HepG2 (cell line): ENCODE data around the gene LCK. TPM values are rescaled to one million over a fixed set of nuclear protein-coding genes. Genes with fewer than 3 reads are reported as not detected.

ENCODE experiments used
- FOXA3 ChIP-seq: IDR thresholded peaks from 2 replicates; pipeline ENCODE4 v1.6.1; 2016; ENCODE audit warnings: missing genetic modification reagents, missing compliant biosample characterization
- KLF11 ChIP-seq: IDR thresholded peaks from 2 replicates; pipeline ENCODE4 v1.6.1; 2016; ENCODE audit warnings: missing compliant biosample characterization
- MED13 ChIP-seq: sonication (generic); formaldehyde crosslinking; IDR thresholded peaks from 2 replicates; pipeline ENCODE4 v1.5.0; 2020; ENCODE audit warnings: missing genetic modification reagents
- MTF2 ChIP-seq: sonication (generic); formaldehyde crosslinking; IDR thresholded peaks from 2 replicates; pipeline ENCODE4 v1.5.0; 2020; ENCODE audit warnings: missing genetic modification reagents, borderline replicate concordance
- PHF5A ChIP-seq: IDR thresholded peaks from one replicate; pipeline ENCODE4 v1.6.1; 2018; ENCODE audit warnings: low read depth, missing genetic modification reagents; ENCODE audit not compliant: unreplicated experiment
- SMYD3 ChIP-seq: sonication (generic); formaldehyde crosslinking; IDR thresholded peaks from 2 replicates; pipeline ENCODE4 v1.8.1; 2023; ENCODE audit warnings: mild to moderate bottlenecking, missing genetic modification reagents
- THYN1 ChIP-seq: sonication (generic); formaldehyde crosslinking; IDR thresholded peaks from 2 replicates; pipeline ENCODE4 v1.8.1; 2023; ENCODE audit warnings: low read depth, mild to moderate bottlenecking, moderate library complexity, missing genetic modification reagents, borderline replicate concordance
- ZFP36 ChIP-seq: fragments of 150-350 bp; IDR thresholded peaks from 2 replicates; pipeline ENCODE4 v1.6.1; 2018; ENCODE audit warnings: borderline replicate concordance, low read length, low read depth; ENCODE audit not compliant: partially characterized antibody
- ZNF382 ChIP-seq: sonication (generic); formaldehyde crosslinking; IDR thresholded peaks from 2 replicates; pipeline ENCODE4 v1.5.0; 2020; ENCODE audit warnings: missing genetic modification reagents, mild to moderate bottlenecking, borderline replicate concordance
- ZNF460 ChIP-seq: sonication (generic); formaldehyde crosslinking; IDR thresholded peaks from 2 replicates; pipeline ENCODE4 v1.5.1; 2020; ENCODE audit warnings: missing genetic modification reagents, mild to moderate bottlenecking, borderline replicate concordance
- ZNF550 ChIP-seq: sonication (generic); formaldehyde crosslinking; IDR thresholded peaks from 2 replicates; pipeline ENCODE4 v1.4.0; 2020; ENCODE audit warnings: mild to moderate bottlenecking, missing genetic modification reagents, borderline replicate concordance
- ZNF558 ChIP-seq: sonication (generic); formaldehyde crosslinking; IDR thresholded peaks from 2 replicates; pipeline ENCODE4 v1.9.0; 2022; ENCODE audit warnings: mild to moderate bottlenecking, missing genetic modification reagents, borderline replicate concordance
- ZNF629 ChIP-seq: sonication (generic); formaldehyde crosslinking; conservative IDR thresholded peaks from 2 replicates; pipeline ENCODE4 v1.5.0; 2020; ENCODE audit warnings: missing genetic modification reagents
- ZNF703 ChIP-seq: sonication (generic); formaldehyde crosslinking; IDR thresholded peaks from 2 replicates; pipeline ENCODE4 v1.5.1; 2020; ENCODE audit warnings: missing genetic modification reagents, mild to moderate bottlenecking, moderate library complexity, borderline replicate concordance
- ZSCAN22 ChIP-seq: sonication (generic); formaldehyde crosslinking; IDR thresholded peaks from 2 replicates; pipeline ENCODE4 v1.4.0; 2020; ENCODE audit warnings: mild to moderate bottlenecking, missing genetic modification reagents
- ZSCAN25 ChIP-seq: sonication (generic); formaldehyde crosslinking; IDR thresholded peaks from 2 replicates; pipeline ENCODE4 v1.8.0; 2022; ENCODE audit warnings: mild to moderate bottlenecking, missing genetic modification reagents
- ZZZ3 ChIP-seq: sonication (generic); formaldehyde crosslinking; IDR thresholded peaks from 2 replicates; pipeline ENCODE4 v1.4.0; 2020; ENCODE audit warnings: missing genetic modification reagents, mild to moderate bottlenecking, borderline replicate concordance
- polyA plus RNA-seq, 8 experiments: library from polyadenylated mRNA; depleted of rRNA in 3 of 8; stranded (reverse) in 7 of 8; unstranded in 1 of 8; fragments of >200 nt; fragmentation: Illumina TruSeq in 4 of 8; extraction: Trizol in 4 of 8; gene quantifications; 2 replicates each; pipeline versions ENCODE4 v1.2.1 to v1.2.3, GENCODE V29; 2011 to 2016; ENCODE audit warnings: low read depth in 4 of 8, missing spikeins in 1 of 8, mixed read lengths in 1 of 8; ENCODE audit not compliant: insufficient read depth in 1 of 8
- total RNA-seq, 5 experiments: library from RNA; depleted of rRNA; stranded (reverse); fragments of >200 nt; fragmentation: Illumina TruSeq; extraction: Trizol; gene quantifications; 2 replicates each; pipeline ENCODE4 v1.2.3, GENCODE V29; 2016; ENCODE audit warnings: low read depth in 1 of 5
- TF ChIP-seq, protein P1 (sequence below): sonication (generic); formaldehyde crosslinking; IDR thresholded peaks from 2 replicates; pipeline ENCODE4 v1.4.0; 2020; ENCODE audit warnings: missing genetic modification reagents
- TF ChIP-seq, protein P2 (sequence below): sonication (generic); formaldehyde crosslinking; conservative IDR thresholded peaks from 2 replicates; pipeline ENCODE4 v1.4.0; 2020; ENCODE audit warnings: missing genetic modification reagents
- TF ChIP-seq, protein P3 (sequence below): sonication (generic); formaldehyde crosslinking; IDR thresholded peaks from 2 replicates; pipeline ENCODE4 v1.9.0; 2021; ENCODE audit warnings: missing genetic modification reagents, borderline replicate concordance
- TF ChIP-seq, protein P4 (sequence below): sonication (generic); formaldehyde crosslinking; IDR thresholded peaks from 2 replicates; pipeline ENCODE4 v1.4.0; 2020; ENCODE audit warnings: missing genetic modification reagents
- TF ChIP-seq, protein P5 (sequence below): sonication (generic); formaldehyde crosslinking; IDR thresholded peaks from 2 replicates; pipeline ENCODE4 v1.4.0; 2020; ENCODE audit warnings: missing genetic modification reagents

LCK gene
- total and polyA plus RNA-seq, 2 of the 13 experiments (the other 11 are each of a cell fraction or from before 2014, with no cell fraction given): 0.93 to 1.8 TPM

DNA sequence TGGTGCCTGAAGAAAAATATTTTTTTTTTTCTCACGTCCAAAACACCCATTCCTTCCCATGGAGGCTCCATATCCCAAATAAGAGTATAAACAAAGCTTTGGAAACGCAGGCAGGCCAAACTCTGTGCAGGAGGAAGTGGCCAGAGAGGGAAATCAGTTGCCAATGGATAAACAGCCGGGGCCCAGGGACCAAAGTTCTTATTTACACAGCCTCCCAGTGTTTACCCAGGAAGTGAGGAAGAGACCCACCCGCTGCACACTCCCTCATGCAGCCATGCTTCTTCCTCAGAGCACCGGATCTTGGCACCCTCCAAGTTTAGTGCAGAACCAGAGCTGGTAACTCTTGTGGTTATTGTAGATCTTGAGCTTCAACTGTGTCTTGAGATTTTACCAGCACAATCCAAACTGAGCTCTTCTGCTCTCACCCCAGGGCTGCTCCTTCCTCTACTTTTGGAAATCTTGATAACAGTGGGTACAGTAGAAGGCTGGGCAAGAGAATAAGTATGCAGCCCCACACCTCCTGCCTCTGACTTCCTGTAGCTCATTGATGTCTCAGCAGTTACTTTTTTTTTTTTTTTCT lies 70.7 kb downstream of the LCK start (continued):
- TF ChIP-seq THYN1 (CRISPR knock-in tag) (no peak), ZNF629 (0 out of 2 replicates have a peak, but pooled peaks have one; percentile 20), ZNF382 (CRISPR knock-in tag) (no peak), ZNF703 (no peak), ZFP36 (peak; percentile 80), ZZZ3 (no peak), ZNF558 (no peak), SMYD3 (peak; percentile 78; the same call in 1 of the 2 replicates), PHF5A (CRISPR knock-in tag) (peak; percentile 23), ZSCAN25 (peak; percentile 34; the same call in 1 of the 2 replicates), MTF2 (CRISPR knock-in tag) (no peak), FOXA3 (CRISPR knock-in tag) (peak; percentile 100), MED13 (CRISPR knock-in tag) (no peak), ZSCAN22 (no peak), ZNF460 (CRISPR knock-in tag) (no peak; the same call in 1 of the 2 replicates), KLF11 (CRISPR knock-in tag) (no peak), ZNF550 (CRISPR knock-in tag) (no peak)
- TF ChIP-seq, protein P1, sequence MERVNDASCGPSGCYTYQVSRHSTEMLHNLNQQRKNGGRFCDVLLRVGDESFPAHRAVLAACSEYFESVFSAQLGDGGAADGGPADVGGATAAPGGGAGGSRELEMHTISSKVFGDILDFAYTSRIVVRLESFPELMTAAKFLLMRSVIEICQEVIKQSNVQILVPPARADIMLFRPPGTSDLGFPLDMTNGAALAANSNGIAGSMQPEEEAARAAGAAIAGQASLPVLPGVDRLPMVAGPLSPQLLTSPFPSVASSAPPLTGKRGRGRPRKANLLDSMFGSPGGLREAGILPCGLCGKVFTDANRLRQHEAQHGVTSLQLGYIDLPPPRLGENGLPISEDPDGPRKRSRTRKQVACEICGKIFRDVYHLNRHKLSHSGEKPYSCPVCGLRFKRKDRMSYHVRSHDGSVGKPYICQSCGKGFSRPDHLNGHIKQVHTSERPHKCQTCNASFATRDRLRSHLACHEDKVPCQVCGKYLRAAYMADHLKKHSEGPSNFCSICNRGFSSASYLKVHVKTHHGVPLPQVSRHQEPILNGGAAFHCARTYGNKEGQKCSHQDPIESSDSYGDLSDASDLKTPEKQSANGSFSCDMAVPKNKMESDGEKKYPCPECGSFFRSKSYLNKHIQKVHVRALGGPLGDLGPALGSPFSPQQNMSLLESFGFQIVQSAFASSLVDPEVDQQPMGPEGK (CRISPR knock-in tag): peak; percentile 83
- TF ChIP-seq, protein P2, sequence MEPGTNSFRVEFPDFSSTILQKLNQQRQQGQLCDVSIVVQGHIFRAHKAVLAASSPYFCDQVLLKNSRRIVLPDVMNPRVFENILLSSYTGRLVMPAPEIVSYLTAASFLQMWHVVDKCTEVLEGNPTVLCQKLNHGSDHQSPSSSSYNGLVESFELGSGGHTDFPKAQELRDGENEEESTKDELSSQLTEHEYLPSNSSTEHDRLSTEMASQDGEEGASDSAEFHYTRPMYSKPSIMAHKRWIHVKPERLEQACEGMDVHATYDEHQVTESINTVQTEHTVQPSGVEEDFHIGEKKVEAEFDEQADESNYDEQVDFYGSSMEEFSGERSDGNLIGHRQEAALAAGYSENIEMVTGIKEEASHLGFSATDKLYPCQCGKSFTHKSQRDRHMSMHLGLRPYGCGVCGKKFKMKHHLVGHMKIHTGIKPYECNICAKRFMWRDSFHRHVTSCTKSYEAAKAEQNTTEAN (CRISPR knock-in tag): no peak
- TF ChIP-seq, protein P3, sequence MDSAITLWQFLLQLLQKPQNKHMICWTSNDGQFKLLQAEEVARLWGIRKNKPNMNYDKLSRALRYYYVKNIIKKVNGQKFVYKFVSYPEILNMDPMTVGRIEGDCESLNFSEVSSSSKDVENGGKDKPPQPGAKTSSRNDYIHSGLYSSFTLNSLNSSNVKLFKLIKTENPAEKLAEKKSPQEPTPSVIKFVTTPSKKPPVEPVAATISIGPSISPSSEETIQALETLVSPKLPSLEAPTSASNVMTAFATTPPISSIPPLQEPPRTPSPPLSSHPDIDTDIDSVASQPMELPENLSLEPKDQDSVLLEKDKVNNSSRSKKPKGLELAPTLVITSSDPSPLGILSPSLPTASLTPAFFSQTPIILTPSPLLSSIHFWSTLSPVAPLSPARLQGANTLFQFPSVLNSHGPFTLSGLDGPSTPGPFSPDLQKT (CRISPR knock-in tag): no peak
- TF ChIP-seq, protein P4, sequence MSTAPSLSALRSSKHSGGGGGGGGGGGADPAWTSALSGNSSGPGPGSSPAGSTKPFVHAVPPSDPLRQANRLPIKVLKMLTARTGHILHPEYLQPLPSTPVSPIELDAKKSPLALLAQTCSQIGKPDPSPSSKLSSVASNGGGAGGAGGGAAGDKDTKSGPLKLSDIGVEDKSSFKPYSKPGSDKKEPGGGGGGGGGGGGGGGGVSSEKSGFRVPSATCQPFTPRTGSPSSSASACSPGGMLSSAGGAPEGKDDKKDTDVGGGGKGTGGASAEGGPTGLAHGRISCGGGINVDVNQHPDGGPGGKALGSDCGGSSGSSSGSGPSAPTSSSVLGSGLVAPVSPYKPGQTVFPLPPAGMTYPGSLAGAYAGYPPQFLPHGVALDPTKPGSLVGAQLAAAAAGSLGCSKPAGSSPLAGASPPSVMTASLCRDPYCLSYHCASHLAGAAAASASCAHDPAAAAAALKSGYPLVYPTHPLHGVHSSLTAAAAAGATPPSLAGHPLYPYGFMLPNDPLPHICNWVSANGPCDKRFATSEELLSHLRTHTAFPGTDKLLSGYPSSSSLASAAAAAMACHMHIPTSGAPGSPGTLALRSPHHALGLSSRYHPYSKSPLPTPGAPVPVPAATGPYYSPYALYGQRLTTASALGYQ (CRISPR knock-in tag): peak; percentile 72; the same call in 1 of the 2 replicates
- TF ChIP-seq, protein P5, sequence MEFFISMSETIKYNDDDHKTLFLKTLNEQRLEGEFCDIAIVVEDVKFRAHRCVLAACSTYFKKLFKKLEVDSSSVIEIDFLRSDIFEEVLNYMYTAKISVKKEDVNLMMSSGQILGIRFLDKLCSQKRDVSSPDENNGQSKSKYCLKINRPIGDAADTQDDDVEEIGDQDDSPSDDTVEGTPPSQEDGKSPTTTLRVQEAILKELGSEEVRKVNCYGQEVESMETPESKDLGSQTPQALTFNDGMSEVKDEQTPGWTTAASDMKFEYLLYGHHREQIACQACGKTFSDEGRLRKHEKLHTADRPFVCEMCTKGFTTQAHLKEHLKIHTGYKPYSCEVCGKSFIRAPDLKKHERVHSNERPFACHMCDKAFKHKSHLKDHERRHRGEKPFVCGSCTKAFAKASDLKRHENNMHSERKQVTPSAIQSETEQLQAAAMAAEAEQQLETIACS: no peak
